Upper lobe of left lung (tissue), 6 donors: ENCODE measurements around the gene TRMT13. TPM values are rescaled to one million over a fixed set of nuclear protein-coding genes. Genes with fewer than 3 reads are reported as not detected.

Experiments
- ATAC-seq, 2 donors: fragments of 200-7000 bp; cut with Tn5 transposase; one replicate each; pipeline ENCODE4 v1.9.1; 2022; ENCODE audit warnings: mild to moderate bottlenecking in 2 of 2, moderate library complexity in 2 of 2; ENCODE audit not compliant: low FRiP score in 2 of 2
- DNase-seq, 2 donors: peaks; one replicate each; pipeline ENCODE4 v3.0.0-alpha.2; 2019 to 2020
- H3K27ac ChIP-seq, 4 donors: fragments of 200-600 bp; sonication (generic); one replicate each; pipeline ENCODE4 v1.5.1; 2016 to 2019
- H3K27me3 ChIP-seq, 4 donors: fragments of 200-600 bp; sonication (generic); one replicate each; pipeline ENCODE4 v1.5.1; 2017 to 2019
- H3K36me3 ChIP-seq, 4 donors: fragments of 200-600 bp; sonication (generic); one replicate each; pipeline ENCODE4 v1.5.1; 2016 to 2019
- H3K4me1 ChIP-seq, 4 donors: fragments of 200-600 bp; sonication (generic); one replicate each; pipeline ENCODE4 v1.5.1; 2018 to 2019
- H3K4me3 ChIP-seq, 4 donors: fragments of 200-600 bp; sonication (generic); one replicate each; pipeline ENCODE4 v1.5.1; 2017 to 2019; ENCODE audit warnings: mild to moderate bottlenecking in 2 of 4, moderate library complexity in 1 of 4
- H3K9me3 ChIP-seq, 4 donors: fragments of 200-600 bp; sonication (generic); one replicate each; pipeline ENCODE4 v1.5.1; 2018 to 2019
- CTCF ChIP-seq, 6 experiments: fragments of 450-650 bp in 4 of 6; fragments of 200-600 bp in 2 of 6; sonication (generic) in 2 of 6; IDR thresholded peaks; one replicate each; pipeline ENCODE4 v1.5.1; 2016 to 2019; ENCODE audit warnings: antibody characterized with exemption in 6 of 6
- EP300 ChIP-seq, 4 donors: sonication (generic); formaldehyde crosslinking; IDR thresholded peaks; one replicate each; pipeline ENCODE4 v1.5.1; 2017; ENCODE audit warnings: antibody characterized with exemption in 4 of 4, control low read depth in 2 of 4
- POLR2A ChIP-seq, 4 donors: fragments of 450-650 bp; IDR thresholded peaks; one replicate each; pipeline ENCODE4 v1.5.1; 2016 to 2017; ENCODE audit warnings: antibody characterized with exemption in 4 of 4, mild to moderate bottlenecking in 2 of 4
- POLR2AphosphoS5 ChIP-seq, 2 donors: sonication (generic); formaldehyde crosslinking; IDR thresholded peaks; one replicate each; pipeline ENCODE4 v1.5.1; 2017; ENCODE audit warnings: antibody characterized with exemption in 2 of 2
- WGBS, 2 donors: methylation state at CpG; one replicate each; pipeline ENCODE4 v1.1.5; 2017 to 2018; 5-methylcytosine and 5-hydroxymethylcytosine counted together
- total RNA-seq, 6 donors: library from RNA; depleted of rRNA in 4 of 6; stranded (reverse); fragments of >200 nt in 4 of 6; gene quantifications; one replicate each; pipeline versions ENCODE4 v1.1.0 to v1.2.1, GENCODE V29; 2016 to 2021
- donor health status: DM: no; HTN: no; CAD: no; lungs with moderate emphysema.
- donor health status: DM: no; HTN: yes; CAD: no; lungs with severe emphysema.

TRMT13 gene
- total RNA-seq, 6 donors from 2014 or later: 7.1 to 22.2 (median 11.6) TPM

DNA sequence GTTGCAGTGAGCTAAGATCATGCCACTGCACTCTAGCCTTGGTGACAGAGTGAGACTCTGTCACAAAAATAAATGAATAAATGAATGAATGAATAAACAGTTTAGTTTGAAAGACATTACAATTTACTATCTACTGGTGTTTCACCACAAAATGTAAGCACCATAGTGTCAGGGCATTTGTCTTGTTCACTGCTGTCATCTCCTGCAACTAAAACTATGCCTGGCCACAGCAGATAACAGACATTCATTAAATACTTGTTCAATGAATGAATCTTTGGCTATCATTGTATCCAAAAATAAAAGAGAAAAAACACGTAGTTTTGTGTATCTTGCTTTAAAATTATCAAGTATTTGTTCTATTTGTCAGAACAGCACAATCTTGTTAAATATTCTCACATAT, 32.8 kb upstream of the TRMT13 start:
- H3K27me3 ChIP-seq: no peaks in the 10 kb centered on the region
- no peak overlapping the region for H3K4me3 ChIP-seq
- no peak overlapping the region for H3K27ac ChIP-seq
- H3K4me1 ChIP-seq: no peaks in the 10 kb centered on the region
- no peak for TF ChIP-seq POLR2A (IDR thresholded peaks at IDR 0.05)
- no peak for TF ChIP-seq POLR2AphosphoS5 (IDR thresholded peaks at IDR 0.05)
- no peak for TF ChIP-seq CTCF (IDR thresholded peaks at IDR 0.05)
- no peak for TF ChIP-seq EP300 (IDR thresholded peaks at IDR 0.05)
- 68 to 80% methylated on average over 1 of the region's 1 CpG for WGBS, 2 donors
- DNase-seq (no peak), ATAC-seq (no peak)
- no peaks in the 10 kb centered on the region for H3K9me3 ChIP-seq
- peaks cover 0 to 33% (median 5%) of the 10 kb centered on the region in 4 donors for H3K36me3 ChIP-seq

GRCh38 chr1:100101564-100101963, 31.4 kb upstream of the TRMT13 start:
- H3K27ac ChIP-seq: no peak overlapping the region
- no peaks in the 10 kb centered on the region for H3K9me3 ChIP-seq
- no peak for DNase-seq
- no peaks in the 10 kb centered on the region for H3K4me1 ChIP-seq
- TF ChIP-seq CTCF (IDR thresholded peaks at IDR 0.05): no peak
- TF ChIP-seq POLR2A (IDR thresholded peaks at IDR 0.05): no peak
- no peak for TF ChIP-seq POLR2AphosphoS5 (IDR thresholded peaks at IDR 0.05)
- no peak for TF ChIP-seq EP300 (IDR thresholded peaks at IDR 0.05)
- no peak overlapping the region for H3K4me3 ChIP-seq
- no peak for ATAC-seq
- H3K27me3 ChIP-seq: no peaks in the 10 kb centered on the region
- peaks cover 0 to 47% (median 6%) of the 10 kb centered on the region in 4 donors for H3K36me3 ChIP-seq
- WGBS, 2 donors: 96% methylated on average over 2 of the region's 2 CpGs

- no peaks in the 10 kb centered on the region for H3K9me3 ChIP-seq
- DNase-seq (no peak), ATAC-seq (no peak)
- H3K36me3 ChIP-seq: peaks cover 0 to 38% (median 6%) of the 10 kb centered on the region in 4 donors
- WGBS, 2 donors: 94 to 97% methylated on average over 4 of the region's 4 CpGs
- H3K4me1 ChIP-seq: no peaks in the 10 kb centered on the region
- no peak for TF ChIP-seq CTCF (IDR thresholded peaks at IDR 0.05)
- TF ChIP-seq EP300 (IDR thresholded peaks at IDR 0.05): no peak
- no peak for TF ChIP-seq POLR2AphosphoS5 (IDR thresholded peaks at IDR 0.05)
- TF ChIP-seq POLR2A (IDR thresholded peaks at IDR 0.05): no peak
- no peak overlapping the region for H3K27ac ChIP-seq
- H3K4me3 ChIP-seq: no peak overlapping the region
- H3K27me3 ChIP-seq: no peaks in the 10 kb centered on the region
Measured at GRCh38 chr1:100107696-100108095, 25.3 kb upstream of the TRMT13 start.

- DNase-seq (no peak), ATAC-seq (no peak)
- Histone ChIP-seq H3K27me3 (no peaks in the 10 kb centered on the region), H3K27ac (no peak overlapping the region), H3K9me3 (no peaks in the 10 kb centered on the region), H3K36me3 (peaks cover 0 to 24% (median 3%) of the 10 kb centered on the region in 4 donors), H3K4me3 (no peak overlapping the region), H3K4me1 (no peaks in the 10 kb centered on the region)
- TF ChIP-seq CTCF (IDR thresholded peaks at IDR 0.05): no peak
- TF ChIP-seq POLR2A (IDR thresholded peaks at IDR 0.05): no peak
- TF ChIP-seq POLR2AphosphoS5 (IDR thresholded peaks at IDR 0.05): no peak
- TF ChIP-seq EP300 (IDR thresholded peaks at IDR 0.05): no peak
Measured at GRCh38 chr1:100109554-100110066, 23.4 kb upstream of the TRMT13 start.

- no peak for DNase-seq
- no peak overlapping the region for H3K4me3 ChIP-seq
- no peaks in the 10 kb centered on the region for H3K4me1 ChIP-seq
- no peak overlapping the region for H3K27ac ChIP-seq
- peaks cover 0 to 12% (median 4%) of the 10 kb centered on the region in 4 donors for H3K36me3 ChIP-seq
- TF ChIP-seq CTCF (IDR thresholded peaks at IDR 0.05) (no peak), POLR2A (IDR thresholded peaks at IDR 0.05) (no peak), EP300 (IDR thresholded peaks at IDR 0.05) (no peak), POLR2AphosphoS5 (IDR thresholded peaks at IDR 0.05) (no peak)
- no peak for ATAC-seq
- no peaks in the 10 kb centered on the region for H3K27me3 ChIP-seq
- WGBS, 2 donors: 98 to 99% methylated on average over 4 of the region's 4 CpGs
- no peaks in the 10 kb centered on the region for H3K9me3 ChIP-seq
Measured at GRCh38 chr1:100115524-100115923, 17.4 kb upstream of the TRMT13 start.
